ENCODE data around the gene CCDC88C.

The CCDC88C gene

DNA sequence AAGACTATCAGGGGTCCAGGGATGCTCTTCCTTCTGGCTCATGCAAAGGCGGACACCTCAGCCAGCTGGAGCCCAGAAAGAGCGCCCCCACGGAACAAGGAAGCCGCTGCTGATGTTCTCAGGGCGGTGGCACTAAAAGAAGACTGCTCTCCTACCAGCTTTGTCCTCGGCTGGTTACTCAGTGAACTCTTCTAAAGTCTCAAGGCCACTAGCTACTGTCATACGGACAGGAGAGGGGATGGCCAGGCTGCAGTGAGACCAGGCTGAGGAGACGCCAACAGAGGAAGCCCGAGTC is 59.6 kb downstream of the CCDC88C start:
- Histone ChIP-seq H3K4me2 (ENCODE audit: low read length) (no peak overlapping the region), H3K79me1 (ENCODE audit: low read length) (peaks cover 13% of the 10 kb centered on the region), H3K4me3 (ENCODE audit: low read length) (no peak overlapping the region), H3K9ac (ENCODE audit: low read length) (no peak overlapping the region), H4K5ac (ENCODE audit: low read length) (no peak overlapping the region), H4K8ac (ENCODE audit: low read depth, low read length) (no peak overlapping the region), H2BK15ac (replicated peaks; ENCODE audit: low read depth) (no peak overlapping the region), H3K23ac (ENCODE audit: low read length) (no peak overlapping the region), H2BK5ac (ENCODE audit: low read length) (no peak overlapping the region), H3K18ac (ENCODE audit: low read length) (no peak overlapping the region), H3K36me3 (ENCODE audit: control insufficient read depth, insufficient read depth, low read length) (no peaks in the 10 kb centered on the region), H3K27me3 (ENCODE audit: insufficient read depth, low read length, poor library complexity) (no peaks in the 10 kb centered on the region), H2AK5ac (ENCODE audit: low read length) (no peak overlapping the region), H3K4me1 (ENCODE audit: control insufficient read depth, low read depth, low read length) (no peaks in the 10 kb centered on the region), H3K79me2 (ENCODE audit: control insufficient read depth, insufficient read depth, low read length) (peaks cover 9% of the 10 kb centered on the region), H3K56ac (ENCODE audit: low read length) (no peak overlapping the region), H3K27ac (ENCODE audit: low read depth, low read length) (no peak overlapping the region), H2BK120ac (ENCODE audit: low read depth, low read length) (no peak overlapping the region), H3K4ac (ENCODE audit: low read depth, low read length) (no peak overlapping the region)
- no peak for DNase-seq
- no CpG with 5 or more reads among the region's 9 CpGs for WGBS (ENCODE audit: extremely low coverage, insufficient coverage, low lambda C conversion rate)

DNA sequence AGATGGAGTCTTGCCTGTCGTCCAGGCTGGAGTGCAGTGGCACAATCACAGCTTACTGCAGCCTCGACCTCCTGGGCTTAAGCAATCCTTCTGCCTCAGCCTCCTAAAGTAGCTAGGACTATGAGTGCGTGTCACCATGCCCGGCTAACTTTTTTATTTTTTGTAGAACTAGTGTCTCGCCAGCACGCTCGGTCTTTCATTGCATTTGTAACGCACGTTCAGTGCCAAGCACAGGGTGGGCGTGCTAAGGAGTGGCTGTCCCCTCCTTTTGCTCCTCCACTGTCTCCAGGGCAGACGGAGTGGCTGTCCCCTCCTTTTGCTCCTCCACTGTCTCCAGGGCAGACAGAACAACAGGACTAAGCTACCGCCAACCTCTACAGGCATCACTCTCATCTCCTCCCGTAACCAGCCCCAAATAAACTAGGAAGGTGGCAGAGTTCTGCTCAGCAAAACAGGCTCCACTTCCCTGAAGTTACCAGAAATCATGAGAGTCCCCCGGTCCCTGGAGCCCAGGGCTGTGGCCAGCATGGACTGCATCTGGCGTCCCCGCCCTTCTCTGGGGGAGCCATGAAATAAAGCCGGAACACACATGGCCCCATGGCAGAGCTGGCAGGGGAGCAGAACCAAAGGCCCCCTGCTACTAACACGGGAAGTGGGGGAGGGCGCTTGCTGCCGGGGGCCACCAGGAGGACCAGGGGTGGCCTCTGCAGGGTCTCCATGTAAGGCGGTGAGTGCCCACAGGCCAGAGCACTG is 60.2 kb downstream of the CCDC88C start:
- Histone ChIP-seq H4K8ac (ENCODE audit: low read depth, low read length) (no peak overlapping the region), H3K79me1 (ENCODE audit: low read length) (peaks cover 13% of the 10 kb centered on the region), H3K27me3 (ENCODE audit: insufficient read depth, low read length, poor library complexity) (no peaks in the 10 kb centered on the region)

DNA sequence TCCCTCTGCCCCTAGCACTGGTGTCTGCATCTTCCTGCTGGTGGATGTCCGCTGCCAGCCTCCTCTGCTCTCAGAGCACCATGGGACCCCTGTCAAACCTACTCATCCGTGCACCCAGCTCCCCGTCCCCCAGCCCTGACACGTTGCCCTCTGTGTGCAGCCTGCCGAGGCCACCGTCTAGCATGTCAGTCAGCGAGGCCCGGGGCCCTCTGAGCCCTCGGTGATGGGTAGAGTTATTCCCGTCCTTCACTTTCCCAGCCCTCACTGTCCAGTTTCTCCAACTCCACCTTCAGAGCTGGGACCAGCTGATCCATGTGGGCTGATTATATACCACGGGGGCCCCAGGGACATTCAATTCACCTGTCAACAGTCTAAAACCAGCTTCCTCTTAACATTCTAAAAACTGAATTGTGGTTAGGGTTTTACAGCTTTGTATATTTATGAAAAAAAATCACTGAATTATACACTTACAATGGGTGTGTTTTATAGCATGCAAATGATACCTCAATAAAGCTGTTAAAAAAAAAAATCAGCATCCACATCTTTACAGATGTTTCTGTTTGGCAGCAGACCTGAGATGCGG is 61.3 kb downstream of the CCDC88C start:
- Histone ChIP-seq H3K27me3 (ENCODE audit: insufficient read depth, low read length, poor library complexity) (no peaks in the 10 kb centered on the region), H3K27ac (ENCODE audit: low read depth, low read length) (no peak overlapping the region), H3K18ac (ENCODE audit: low read length) (no peak overlapping the region), H3K79me1 (ENCODE audit: low read length) (peaks cover 14% of the 10 kb centered on the region), H3K36me3 (ENCODE audit: control insufficient read depth, insufficient read depth, low read length) (no peaks in the 10 kb centered on the region), H2BK120ac (ENCODE audit: low read depth, low read length) (no peak overlapping the region), H3K56ac (ENCODE audit: low read length) (no peak overlapping the region), H3K9ac (ENCODE audit: low read length) (no peak overlapping the region), H3K4me2 (ENCODE audit: low read length) (no peak overlapping the region), H2BK5ac (ENCODE audit: low read length) (no peak overlapping the region), H4K8ac (ENCODE audit: low read depth, low read length) (no peak overlapping the region), H2AK5ac (ENCODE audit: low read length) (no peak overlapping the region), H3K4me1 (ENCODE audit: control insufficient read depth, low read depth, low read length) (no peaks in the 10 kb centered on the region), H3K4me3 (ENCODE audit: low read length) (no peak overlapping the region), H4K5ac (ENCODE audit: low read length) (no peak overlapping the region), H3K23ac (ENCODE audit: low read length) (no peak overlapping the region), H2BK15ac (replicated peaks; ENCODE audit: low read depth) (no peak overlapping the region), H3K4ac (ENCODE audit: low read depth, low read length) (no peak overlapping the region), H3K79me2 (ENCODE audit: control insufficient read depth, insufficient read depth, low read length) (peaks cover 8% of the 10 kb centered on the region)
- no CpG with 5 or more reads among the region's 12 CpGs for WGBS (ENCODE audit: extremely low coverage, insufficient coverage, low lambda C conversion rate)
- DNase-seq = no peak

More for the DNA sequence above, 60.2 kb downstream of the CCDC88C start:
- Histone ChIP-seq H3K4me2 (ENCODE audit: low read length) (no peak overlapping the region), H2AK5ac (ENCODE audit: low read length) (no peak overlapping the region), H3K79me2 (ENCODE audit: control insufficient read depth, insufficient read depth, low read length) (peaks cover 9% of the 10 kb centered on the region), H3K18ac (ENCODE audit: low read length) (no peak overlapping the region), H4K5ac (ENCODE audit: low read length) (no peak overlapping the region), H2BK5ac (ENCODE audit: low read length) (no peak overlapping the region), H3K9ac (ENCODE audit: low read length) (no peak overlapping the region), H3K36me3 (ENCODE audit: control insufficient read depth, insufficient read depth, low read length) (no peaks in the 10 kb centered on the region), H3K23ac (ENCODE audit: low read length) (no peak overlapping the region), H3K4me3 (ENCODE audit: low read length) (no peak overlapping the region), H2BK15ac (replicated peaks; ENCODE audit: low read depth) (no peak overlapping the region), H2BK120ac (ENCODE audit: low read depth, low read length) (no peak overlapping the region), H3K4ac (ENCODE audit: low read depth, low read length) (no peak overlapping the region), H3K56ac (ENCODE audit: low read length) (no peak overlapping the region), H3K27ac (ENCODE audit: low read depth, low read length) (no peak overlapping the region), H3K4me1 (ENCODE audit: control insufficient read depth, low read depth, low read length) (no peaks in the 10 kb centered on the region)
- no peak for DNase-seq
- WGBS (ENCODE audit: extremely low coverage, insufficient coverage, low lambda C conversion rate) = no CpG with 5 or more reads among the region's 21 CpGs

DNA sequence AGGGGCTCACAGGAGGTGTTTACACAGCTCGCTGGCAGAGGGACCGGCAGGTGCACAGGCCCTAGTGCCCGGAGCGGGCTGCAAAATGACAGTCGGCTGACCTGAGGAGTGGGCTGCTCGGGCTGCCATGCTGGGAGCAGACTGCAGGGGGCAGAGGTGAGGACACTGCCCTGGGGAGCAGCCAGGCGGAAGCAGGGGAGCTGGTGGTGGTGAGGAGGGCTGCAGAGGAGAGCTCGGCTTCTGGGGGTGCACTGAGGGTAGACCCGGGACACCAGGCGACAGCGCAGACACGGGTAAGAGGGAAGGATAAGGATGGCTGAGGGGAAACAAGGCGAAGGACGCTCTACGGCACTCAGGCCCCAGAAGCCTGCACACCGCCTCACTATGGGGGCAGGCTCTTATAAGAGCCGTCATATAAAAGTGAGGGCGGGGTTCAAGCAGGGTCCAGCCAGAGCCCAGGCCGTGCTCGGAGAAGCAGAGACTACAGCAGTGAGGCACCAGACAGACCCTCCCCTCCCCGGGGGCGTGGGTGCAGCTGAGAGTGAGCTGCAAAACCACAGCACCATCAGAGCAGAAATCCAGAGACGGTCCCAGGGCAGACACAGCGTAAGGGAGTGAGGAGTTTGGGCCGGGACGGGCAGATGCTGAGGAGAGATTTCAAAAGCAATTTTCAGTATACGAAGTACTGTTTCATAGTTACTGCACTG is 62.5 kb downstream of the CCDC88C start:
- no peak overlapping the region for H3K23ac ChIP-seq (ENCODE audit: low read length)
- no peak overlapping the region for H3K27ac ChIP-seq (ENCODE audit: low read depth, low read length)
- H3K4me1 ChIP-seq (ENCODE audit: control insufficient read depth, low read depth, low read length) = no peaks in the 10 kb centered on the region
- H3K18ac ChIP-seq (ENCODE audit: low read length) = no peak overlapping the region
- no peak overlapping the region for H2BK120ac ChIP-seq (ENCODE audit: low read depth, low read length)
- no peak overlapping the region for H3K4me3 ChIP-seq (ENCODE audit: low read length)
- H4K8ac ChIP-seq (ENCODE audit: low read depth, low read length) = no peak overlapping the region
- H3K4me2 ChIP-seq (ENCODE audit: low read length) = no peak overlapping the region
- DNase-seq = no peak
- H3K27me3 ChIP-seq (ENCODE audit: insufficient read depth, low read length, poor library complexity) = no peaks in the 10 kb centered on the region
- H2BK5ac ChIP-seq (ENCODE audit: low read length) = no peak overlapping the region
- no peak overlapping the region for H3K56ac ChIP-seq (ENCODE audit: low read length)
- H3K79me2 ChIP-seq (ENCODE audit: control insufficient read depth, insufficient read depth, low read length) = peaks cover 10% of the 10 kb centered on the region
- no peak overlapping the region for H4K5ac ChIP-seq (ENCODE audit: low read length)
- H3K9ac ChIP-seq (ENCODE audit: low read length) = no peak overlapping the region
- no peak overlapping the region for H3K4ac ChIP-seq (ENCODE audit: low read depth, low read length)
- H3K79me1 ChIP-seq (ENCODE audit: low read length) = peaks cover 13% of the 10 kb centered on the region
- no peak overlapping the region for H2AK5ac ChIP-seq (ENCODE audit: low read length)
- no peaks in the 10 kb centered on the region for H3K36me3 ChIP-seq (ENCODE audit: control insufficient read depth, insufficient read depth, low read length)
- no peak overlapping the region for H2BK15ac ChIP-seq (replicated peaks; ENCODE audit: low read depth)
- WGBS (ENCODE audit: extremely low coverage, insufficient coverage, low lambda C conversion rate) = no CpG with 5 or more reads among the region's 27 CpGs

DNA sequence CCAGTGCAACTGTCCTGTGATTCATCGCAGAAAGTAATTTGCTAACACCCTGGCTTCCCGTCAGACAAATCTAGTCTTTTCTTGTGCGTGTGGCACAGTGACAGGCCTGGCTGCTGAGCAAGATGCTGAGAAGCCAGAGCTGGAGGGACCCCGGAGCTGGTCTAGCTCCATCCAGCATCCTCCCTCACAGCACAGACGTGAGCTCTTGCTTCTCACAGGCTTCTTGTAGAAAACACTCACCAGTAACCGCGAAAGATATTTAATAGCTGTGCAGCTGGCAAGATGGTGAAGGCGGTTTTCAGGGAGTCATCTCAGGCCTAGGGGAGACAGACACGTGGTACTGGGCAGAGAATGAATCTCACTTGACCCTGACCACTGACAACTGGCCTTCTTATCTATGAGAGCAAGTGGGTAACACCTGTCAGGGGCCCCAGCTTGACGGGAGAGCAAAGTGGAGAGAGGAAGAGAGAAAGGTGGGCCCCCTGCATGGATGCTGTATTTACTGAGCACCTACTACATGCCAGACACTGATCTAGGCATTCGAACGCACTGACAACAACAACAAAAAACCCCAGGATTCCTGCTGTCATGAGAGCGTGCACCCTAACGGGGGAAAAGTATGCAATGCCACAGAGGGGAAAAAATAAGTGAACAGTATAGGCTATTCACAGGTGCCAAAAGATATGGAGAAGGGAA is 63.3 kb downstream of the CCDC88C start:
- H3K9ac ChIP-seq (ENCODE audit: low read length) = no peak overlapping the region
- no peaks in the 10 kb centered on the region for H3K36me3 ChIP-seq (ENCODE audit: control insufficient read depth, insufficient read depth, low read length)
- H2BK5ac ChIP-seq (ENCODE audit: low read length) = no peak overlapping the region
- no peak overlapping the region for H3K23ac ChIP-seq (ENCODE audit: low read length)
- H3K79me2 ChIP-seq (ENCODE audit: control insufficient read depth, insufficient read depth, low read length) = peaks cover 10% of the 10 kb centered on the region
- no peak for DNase-seq
- H3K4me1 ChIP-seq (ENCODE audit: control insufficient read depth, low read depth, low read length) = peaks cover 2% of the 10 kb centered on the region
- H4K8ac ChIP-seq (ENCODE audit: low read depth, low read length) = no peak overlapping the region
- WGBS (ENCODE audit: extremely low coverage, insufficient coverage, low lambda C conversion rate) = no CpG with 5 or more reads among the region's 14 CpGs
- H3K56ac ChIP-seq (ENCODE audit: low read length) = no peak overlapping the region
- H3K4me2 ChIP-seq (ENCODE audit: low read length) = no peak overlapping the region
- H3K4me3 ChIP-seq (ENCODE audit: low read length) = no peak overlapping the region
- no peak overlapping the region for H2AK5ac ChIP-seq (ENCODE audit: low read length)
- H2BK120ac ChIP-seq (ENCODE audit: low read depth, low read length) = no peak overlapping the region
- H3K27me3 ChIP-seq (ENCODE audit: insufficient read depth, low read length, poor library complexity) = no peaks in the 10 kb centered on the region
- no peak overlapping the region for H3K4ac ChIP-seq (ENCODE audit: low read depth, low read length)
- H4K5ac ChIP-seq (ENCODE audit: low read length) = no peak overlapping the region
- H3K27ac ChIP-seq (ENCODE audit: low read depth, low read length) = no peak overlapping the region
- H2BK15ac ChIP-seq (replicated peaks; ENCODE audit: low read depth) = no peak overlapping the region
- peaks cover 11% of the 10 kb centered on the region for H3K79me1 ChIP-seq (ENCODE audit: low read length)
- no peak overlapping the region for H3K18ac ChIP-seq (ENCODE audit: low read length)
